GOT3 (cell line): ENCODE data around the gene PLPPR5.

Experiments
- DNase-seq: peaks from one replicate; lab custom pipeline; 2025; ENCODE audit warnings: mixed read lengths; lab: John Stamatoyannopoulos, UW

Gene PLPPR5

GRCh38 chr1:98967122-98967521, 37.5 kb downstream of the PLPPR5 start:
- DNase-seq: no peak

GRCh38 chr1:98965394-98965793, 39.3 kb downstream of the PLPPR5 start:
- DNase-seq: no peak

GRCh38 chr1:98964198-98964597, 40.5 kb downstream of the PLPPR5 start:
- no peak for DNase-seq

GRCh38 chr1:98963064-98963758, 41.5 kb downstream of the PLPPR5 start:
- DNase-seq: no peak

- no peak for DNase-seq
Observed at GRCh38 chr1:98962156-98962555, 42.5 kb downstream of the PLPPR5 start.

GRCh38 chr1:98949621-98950020, 55.0 kb downstream of the PLPPR5 start:
- no peak for DNase-seq

- no peak for DNase-seq
Observed at GRCh38 chr1:98949166-98949565, 55.5 kb downstream of the PLPPR5 start.

GRCh38 chr1:98947071-98947470, 57.6 kb downstream of the PLPPR5 start:
- DNase-seq: no peak

GRCh38 chr1:98940722-98941079, 64.0 kb downstream of the PLPPR5 start:
- DNase-seq: no peak

GRCh38 chr1:98940069-98940721, 64.5 kb downstream of the PLPPR5 start:
- DNase-seq: no peak

- DNase-seq: no peak
Observed at GRCh38 chr1:98939471-98939870, 65.2 kb downstream of the PLPPR5 start.

- DNase-seq: no peak
Observed at GRCh38 chr1:98937347-98937746, 67.3 kb downstream of the PLPPR5 start.

- DNase-seq: no peak
Observed at GRCh38 chr1:98932184-98932583, 72.5 kb downstream of the PLPPR5 start.

GRCh38 chr1:98931128-98931835, 73.4 kb downstream of the PLPPR5 start:
- no peak for DNase-seq

- no peak for DNase-seq
Observed at GRCh38 chr1:98929437-98929836, 75.2 kb downstream of the PLPPR5 start.

GRCh38 chr1:98926597-98926996, 78.1 kb downstream of the PLPPR5 start:
- DNase-seq: no peak

GRCh38 chr1:98924977-98925376, 79.7 kb downstream of the PLPPR5 start:
- no peak for DNase-seq

GRCh38 chr1:98923667-98924066, 81.0 kb downstream of the PLPPR5 start:
- no peak for DNase-seq

- DNase-seq: no peak
Observed at GRCh38 chr1:98921817-98922216, 82.8 kb downstream of the PLPPR5 start.

- no peak for DNase-seq
Observed at GRCh38 chr1:98920441-98921110, 84.1 kb downstream of the PLPPR5 start.

- DNase-seq: no peak
Observed at GRCh38 chr1:98919652-98920051, 85.0 kb downstream of the PLPPR5 start.

GRCh38 chr1:98919211-98919610, 85.5 kb downstream of the PLPPR5 start:
- no peak for DNase-seq

- no peak for DNase-seq
Observed at GRCh38 chr1:98914547-98914946, 90.1 kb downstream of the PLPPR5 start.
